LNCaP clone FGC (cell line): ENCODE data around the gene MMGT1.
A peak's percentile ranks its signal among the peaks of the same experiment; 100 is the strongest.

ENCODE experiments used
- DNase-seq: peaks from one replicate; pipeline ENCODE4 v3.0.0-alpha.2; 2011; ENCODE audit warnings: low read depth
- H3K4me3 ChIP-seq: 2 replicates; pipeline ENCODE4 v1.5.1; 2011; ENCODE audit warnings: mild to moderate bottlenecking, low read depth, low read length, control low read depth
- TF ChIP-seq, protein P1 (sequence below): IDR thresholded peaks from 2 replicates; pipeline ENCODE4 v1.5.1; 2012; ENCODE audit warnings: mild to moderate bottlenecking; ENCODE audit not compliant: control insufficient read depth, insufficient read depth; ENCODE audit errors: extremely low read depth

The MMGT1 gene

DNA sequence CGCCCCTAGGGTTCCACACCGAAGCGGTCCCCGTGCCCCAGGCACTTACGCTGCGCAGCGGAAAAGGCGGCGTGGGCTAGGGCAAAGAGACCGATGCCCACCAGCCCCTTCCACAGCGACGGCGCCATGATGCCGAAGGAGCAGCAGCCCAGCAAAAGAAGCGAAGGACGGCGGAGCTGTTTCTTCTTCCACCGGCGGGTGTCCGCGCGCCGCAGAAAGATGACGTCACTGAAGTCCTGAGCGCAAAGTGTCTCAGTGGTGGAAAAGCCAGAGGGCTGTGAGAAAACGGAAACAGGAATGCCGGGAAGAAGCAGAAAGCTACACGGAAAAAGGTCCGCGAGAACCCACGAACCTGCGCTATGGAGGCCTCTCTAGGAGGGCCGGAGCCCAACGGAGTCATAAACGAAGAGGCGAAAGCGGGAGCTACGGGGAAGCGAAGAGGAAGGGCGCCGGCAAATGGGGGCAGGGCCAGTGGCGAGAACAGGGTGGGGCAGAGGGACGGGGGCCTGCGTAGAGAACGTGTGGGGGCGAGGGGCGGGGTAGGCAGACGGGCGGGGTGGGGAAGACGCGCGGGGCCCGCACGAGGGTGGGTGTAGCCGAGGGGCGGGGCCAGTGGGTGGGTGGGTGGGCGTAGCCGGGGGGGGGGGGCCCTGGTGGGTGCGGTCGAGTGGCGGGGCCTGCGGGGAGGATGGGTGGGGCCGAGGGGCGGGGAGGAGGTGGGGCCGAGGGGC lies at the start of gene MMGT1:
TSS of gene MMGT1 (minus strand) at position 441 of the 731 bp plus-strand sequence. CDS start at position 128, 313 bp downstream.
- peak; percentile 55 for DNase-seq
- TF ChIP-seq, protein P1, sequence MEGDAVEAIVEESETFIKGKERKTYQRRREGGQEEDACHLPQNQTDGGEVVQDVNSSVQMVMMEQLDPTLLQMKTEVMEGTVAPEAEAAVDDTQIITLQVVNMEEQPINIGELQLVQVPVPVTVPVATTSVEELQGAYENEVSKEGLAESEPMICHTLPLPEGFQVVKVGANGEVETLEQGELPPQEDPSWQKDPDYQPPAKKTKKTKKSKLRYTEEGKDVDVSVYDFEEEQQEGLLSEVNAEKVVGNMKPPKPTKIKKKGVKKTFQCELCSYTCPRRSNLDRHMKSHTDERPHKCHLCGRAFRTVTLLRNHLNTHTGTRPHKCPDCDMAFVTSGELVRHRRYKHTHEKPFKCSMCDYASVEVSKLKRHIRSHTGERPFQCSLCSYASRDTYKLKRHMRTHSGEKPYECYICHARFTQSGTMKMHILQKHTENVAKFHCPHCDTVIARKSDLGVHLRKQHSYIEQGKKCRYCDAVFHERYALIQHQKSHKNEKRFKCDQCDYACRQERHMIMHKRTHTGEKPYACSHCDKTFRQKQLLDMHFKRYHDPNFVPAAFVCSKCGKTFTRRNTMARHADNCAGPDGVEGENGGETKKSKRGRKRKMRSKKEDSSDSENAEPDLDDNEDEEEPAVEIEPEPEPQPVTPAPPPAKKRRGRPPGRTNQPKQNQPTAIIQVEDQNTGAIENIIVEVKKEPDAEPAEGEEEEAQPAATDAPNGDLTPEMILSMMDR, result no peak
- peak within 1 kb of the TSS; percentile 89 for H3K4me3 ChIP-seq

DNA sequence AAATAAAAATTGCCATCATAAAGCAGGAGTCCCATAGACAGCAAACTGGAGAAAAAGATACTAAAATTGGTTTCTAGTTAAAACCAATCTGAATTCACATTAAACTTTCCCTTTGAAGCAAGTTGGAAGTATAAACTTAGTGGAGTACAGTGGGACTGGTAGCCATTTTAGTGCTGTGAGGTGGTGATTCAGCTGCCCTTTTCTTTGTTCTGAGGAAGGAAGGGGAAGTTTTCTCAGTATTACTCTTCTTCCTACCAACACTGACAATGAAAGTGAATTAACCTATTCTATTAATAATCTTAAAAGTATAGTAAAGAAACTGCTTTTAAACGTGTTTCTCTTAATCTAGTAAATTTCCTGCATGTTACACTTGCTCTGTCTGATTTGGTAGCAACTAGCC lies 48.1 kb upstream of the MMGT1 start:
- H3K4me3 ChIP-seq, result no peak overlapping the region
- DNase-seq, result no peak
- TF ChIP-seq, protein P1, result no peak

DNA sequence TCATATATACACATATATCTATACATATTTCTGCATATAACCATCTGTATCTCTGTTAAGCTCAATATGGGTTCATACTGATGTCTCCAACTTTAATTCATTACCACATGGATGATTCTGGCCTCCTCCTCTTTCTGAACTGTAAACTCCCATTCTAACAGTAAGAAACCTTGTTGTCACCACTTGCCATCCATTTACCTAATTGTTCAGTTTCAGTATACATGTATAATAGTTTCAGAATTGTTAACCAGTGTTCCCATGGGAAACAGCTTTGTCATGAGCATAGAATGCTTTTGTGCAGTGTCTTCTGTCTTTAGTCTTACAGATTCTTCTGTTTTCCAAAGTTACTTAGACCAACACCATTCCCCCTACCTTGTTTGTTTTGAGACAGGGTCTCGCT lies 47.4 kb upstream of the MMGT1 start:
- TF ChIP-seq, protein P1, result no peak
- no peak for DNase-seq

DNA sequence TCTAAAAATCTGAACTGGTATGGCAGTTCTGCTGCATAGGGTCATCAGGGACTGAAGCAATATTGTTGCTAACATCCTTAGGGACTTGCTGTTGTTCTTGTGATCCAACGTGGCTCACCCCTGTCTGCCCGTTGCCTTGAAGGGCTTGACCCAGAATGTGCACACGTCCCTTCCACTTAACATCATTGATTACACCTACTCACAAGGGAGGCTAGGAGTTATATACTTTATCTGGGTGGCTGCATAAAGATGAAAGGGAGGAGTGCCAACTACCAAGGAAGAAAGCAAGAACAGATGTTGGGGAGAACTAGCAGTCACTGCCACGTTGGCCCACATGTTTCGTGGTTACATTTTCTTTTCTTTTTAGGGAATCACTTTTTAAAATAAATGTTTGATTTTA lies 45.4 kb upstream of the MMGT1 start:
- TF ChIP-seq, protein P1, result no peak
- no peak for DNase-seq
- H3K4me3 ChIP-seq, result no peak overlapping the region

More for the DNA sequence above, 47.4 kb upstream of the MMGT1 start:
- H3K4me3 ChIP-seq, result no peak overlapping the region

DNA sequence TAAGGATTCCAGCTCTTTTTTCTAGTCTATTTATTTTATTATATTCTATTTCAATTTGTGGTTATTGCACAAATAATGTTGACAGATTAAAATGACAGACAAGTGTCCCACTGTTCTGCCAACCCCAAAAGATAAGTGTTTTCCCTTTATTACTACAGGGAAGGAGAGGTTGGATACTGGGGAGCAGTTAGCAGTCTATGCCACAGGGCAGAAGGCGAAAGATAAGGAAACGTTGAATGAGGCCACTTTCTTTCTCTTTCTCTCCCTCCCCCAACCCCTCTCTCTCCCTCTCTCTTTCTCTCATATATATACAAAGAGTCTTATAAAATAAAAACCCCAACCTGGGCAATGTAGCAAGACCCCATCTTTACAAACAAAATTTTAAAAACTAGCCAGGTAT lies 43.1 kb upstream of the MMGT1 start:
- H3K4me3 ChIP-seq, result no peak overlapping the region
- no peak for DNase-seq
- TF ChIP-seq, protein P1, result no peak

DNA sequence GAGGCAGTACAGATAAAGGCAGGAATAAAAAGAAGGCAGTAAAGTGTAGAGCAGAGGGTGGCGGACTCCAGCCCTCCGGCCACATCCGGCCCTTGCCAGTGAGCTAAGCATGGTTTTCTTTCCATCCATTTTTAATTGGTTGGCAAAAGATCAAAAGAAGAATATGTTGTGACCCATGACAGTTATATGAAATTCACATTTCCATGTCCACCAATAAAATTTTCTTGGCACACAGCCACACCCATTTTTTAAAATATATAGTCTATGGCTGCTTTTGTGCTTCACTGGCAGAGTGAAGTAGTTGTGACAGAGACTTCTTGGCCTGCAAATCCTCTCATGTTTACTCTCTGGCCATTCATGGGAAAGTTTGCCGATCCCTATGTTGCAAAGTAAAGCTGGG lies 41.2 kb upstream of the MMGT1 start:
- TF ChIP-seq, protein P1, result no peak
- no peak overlapping the region for H3K4me3 ChIP-seq
- DNase-seq, result peak; percentile 26

DNA sequence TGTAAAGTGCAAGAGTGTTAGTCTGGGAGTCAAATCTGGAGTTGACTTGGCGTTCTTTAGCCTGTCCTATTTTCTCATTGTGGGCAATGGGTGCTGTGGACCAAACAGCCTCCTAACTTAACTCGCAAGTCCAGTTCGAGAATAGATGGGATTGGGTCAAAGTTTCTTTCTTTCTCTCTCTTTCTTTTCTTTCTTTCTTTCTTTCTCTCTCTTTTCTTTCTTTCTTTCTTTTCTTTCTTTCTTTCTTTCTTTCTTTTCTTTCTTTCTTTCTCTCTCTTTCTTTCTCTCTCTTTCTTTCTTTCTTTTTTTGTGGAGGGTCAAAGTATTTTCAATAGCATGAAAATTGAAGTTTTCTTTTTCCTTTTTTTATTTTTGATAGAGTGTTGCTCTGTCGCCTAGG lies 14.5 kb upstream of the MMGT1 start:
- no peak overlapping the region for H3K4me3 ChIP-seq
- TF ChIP-seq, protein P1, result no peak
- no peak for DNase-seq
